ENCODE results near the gene RANBP1. TPM values are rescaled to one million over a fixed set of nuclear protein-coding genes. Genes with fewer than 3 reads are reported as not detected.

Gene RANBP1
- total and polyA plus RNA-seq, 7 donors, result 32.2 to 161 (median 52.1) TPM

DNA sequence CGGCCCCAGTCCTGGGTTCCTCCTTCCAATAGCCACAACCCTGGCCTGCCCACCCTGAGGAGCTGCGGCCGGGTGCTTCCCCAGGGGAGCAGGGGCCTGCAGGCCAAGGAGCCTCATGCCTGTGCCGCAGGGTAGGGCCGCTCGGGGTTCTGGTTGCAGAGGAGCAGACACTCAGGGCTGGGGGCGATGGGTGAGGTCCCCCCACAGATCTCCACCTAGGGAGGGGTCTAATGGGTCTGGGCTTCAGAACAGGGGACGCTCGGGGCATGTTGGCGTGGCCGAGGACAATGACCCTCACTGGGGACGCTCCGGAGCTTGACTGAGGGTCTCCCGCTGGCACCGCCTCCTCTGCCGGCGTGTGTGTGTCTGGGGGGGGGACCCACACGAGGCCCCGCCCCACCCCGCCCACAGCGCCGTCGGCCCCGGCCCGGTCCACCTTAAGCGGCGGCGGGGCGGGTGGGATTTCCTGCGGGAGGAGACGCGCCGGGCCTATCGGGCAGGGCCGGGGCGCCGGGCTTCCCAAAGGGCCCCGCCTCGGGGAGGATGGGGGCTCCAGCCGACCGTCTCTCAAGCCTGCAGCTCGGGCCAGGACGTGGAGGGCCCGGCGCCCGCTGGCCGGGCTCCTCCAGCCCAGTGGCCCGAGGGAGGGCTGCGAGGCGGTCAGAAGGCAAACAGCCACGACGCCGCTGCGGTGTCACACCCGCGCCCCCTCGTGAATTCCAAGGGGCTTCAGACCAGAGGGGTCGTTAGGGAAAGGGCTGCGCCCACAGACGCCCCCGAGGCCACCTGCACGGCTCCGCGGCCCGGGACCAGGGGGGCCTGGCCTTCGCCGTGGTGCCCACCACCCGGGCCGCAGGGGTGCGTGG lies 15.1 kb downstream of the RANBP1 start:
- intact Hi-C loops (cut with DNase I), result no loop called here
- no peaks in the 10 kb centered on the region for H3K9me3 ChIP-seq
- peak overlapping the region; percentile 96 for H3K4me3 ChIP-seq
- TF ChIP-seq, protein P1, sequence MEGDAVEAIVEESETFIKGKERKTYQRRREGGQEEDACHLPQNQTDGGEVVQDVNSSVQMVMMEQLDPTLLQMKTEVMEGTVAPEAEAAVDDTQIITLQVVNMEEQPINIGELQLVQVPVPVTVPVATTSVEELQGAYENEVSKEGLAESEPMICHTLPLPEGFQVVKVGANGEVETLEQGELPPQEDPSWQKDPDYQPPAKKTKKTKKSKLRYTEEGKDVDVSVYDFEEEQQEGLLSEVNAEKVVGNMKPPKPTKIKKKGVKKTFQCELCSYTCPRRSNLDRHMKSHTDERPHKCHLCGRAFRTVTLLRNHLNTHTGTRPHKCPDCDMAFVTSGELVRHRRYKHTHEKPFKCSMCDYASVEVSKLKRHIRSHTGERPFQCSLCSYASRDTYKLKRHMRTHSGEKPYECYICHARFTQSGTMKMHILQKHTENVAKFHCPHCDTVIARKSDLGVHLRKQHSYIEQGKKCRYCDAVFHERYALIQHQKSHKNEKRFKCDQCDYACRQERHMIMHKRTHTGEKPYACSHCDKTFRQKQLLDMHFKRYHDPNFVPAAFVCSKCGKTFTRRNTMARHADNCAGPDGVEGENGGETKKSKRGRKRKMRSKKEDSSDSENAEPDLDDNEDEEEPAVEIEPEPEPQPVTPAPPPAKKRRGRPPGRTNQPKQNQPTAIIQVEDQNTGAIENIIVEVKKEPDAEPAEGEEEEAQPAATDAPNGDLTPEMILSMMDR (IDR thresholded peaks at IDR 0.05), result no peak
- DNase-seq (peak; percentile 92), ATAC-seq (peak; percentile 79 to 91 (median 86))
- peaks cover 32% of the 10 kb centered on the region for H3K4me1 ChIP-seq
- H3K27ac ChIP-seq, result peak overlapping the region; percentile 78
- no peaks in the 10 kb centered on the region for H3K27me3 ChIP-seq (ENCODE audit: insufficient read depth in 3 of 3, low read length in 2 of 3)
- peaks cover 0 to 22% of the 10 kb centered on the region in 2 donors for H3K36me3 ChIP-seq (ENCODE audit: insufficient read depth in 1 of 2, low read depth in 1 of 2)
- WGBS, 3 donors, result 4% methylated on average over 33 to 70 of the region's 70 CpGs

DNA sequence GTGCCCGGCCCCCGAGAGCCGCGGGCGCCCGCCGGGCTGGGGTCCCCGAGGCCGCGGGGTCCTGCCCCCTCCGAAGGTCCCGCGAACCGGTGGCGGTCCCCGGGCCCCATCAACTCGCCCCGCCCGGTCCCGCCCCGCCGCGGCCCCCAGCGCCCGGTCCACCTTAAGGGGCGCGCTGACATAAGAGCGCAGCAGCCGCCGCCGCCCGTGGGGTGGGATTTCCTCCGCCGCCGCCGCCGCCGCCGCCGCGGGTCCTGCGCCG lies 15.6 kb downstream of the RANBP1 start, which contains the start of gene ZDHHC8:
TSS of gene ZDHHC8 (plus strand) at position 208 of the 262 bp plus-strand sequence. CDS start 144 bp downstream, outside the sequence.
- TF ChIP-seq, protein P1 (IDR thresholded peaks at IDR 0.05), result no peak
- DNase-seq (peak in 1 of 2 donors; percentile 61), ATAC-seq (peak; percentile 49 to 61 (median 58))
- Histone ChIP-seq H3K36me3 (ENCODE audit: insufficient read depth in 1 of 2, low read depth in 1 of 2) (peaks cover 0 to 17% of the 10 kb centered on the region in 2 donors), H3K9me3 (no peaks in the 10 kb centered on the region), H3K27me3 (ENCODE audit: insufficient read depth in 3 of 3, low read length in 2 of 3) (no peaks in the 10 kb centered on the region), H3K4me1 (peaks cover 38% of the 10 kb centered on the region), H3K27ac (peak within 1 kb of the TSS; percentile 80), H3K4me3 (peak within 1 kb of the TSS; percentile 96)
- WGBS, 3 donors, result 0% methylated on average over 6 to 43 of the region's 43 CpGs
- intact Hi-C loops (cut with DNase I), result no loop called here

DNA sequence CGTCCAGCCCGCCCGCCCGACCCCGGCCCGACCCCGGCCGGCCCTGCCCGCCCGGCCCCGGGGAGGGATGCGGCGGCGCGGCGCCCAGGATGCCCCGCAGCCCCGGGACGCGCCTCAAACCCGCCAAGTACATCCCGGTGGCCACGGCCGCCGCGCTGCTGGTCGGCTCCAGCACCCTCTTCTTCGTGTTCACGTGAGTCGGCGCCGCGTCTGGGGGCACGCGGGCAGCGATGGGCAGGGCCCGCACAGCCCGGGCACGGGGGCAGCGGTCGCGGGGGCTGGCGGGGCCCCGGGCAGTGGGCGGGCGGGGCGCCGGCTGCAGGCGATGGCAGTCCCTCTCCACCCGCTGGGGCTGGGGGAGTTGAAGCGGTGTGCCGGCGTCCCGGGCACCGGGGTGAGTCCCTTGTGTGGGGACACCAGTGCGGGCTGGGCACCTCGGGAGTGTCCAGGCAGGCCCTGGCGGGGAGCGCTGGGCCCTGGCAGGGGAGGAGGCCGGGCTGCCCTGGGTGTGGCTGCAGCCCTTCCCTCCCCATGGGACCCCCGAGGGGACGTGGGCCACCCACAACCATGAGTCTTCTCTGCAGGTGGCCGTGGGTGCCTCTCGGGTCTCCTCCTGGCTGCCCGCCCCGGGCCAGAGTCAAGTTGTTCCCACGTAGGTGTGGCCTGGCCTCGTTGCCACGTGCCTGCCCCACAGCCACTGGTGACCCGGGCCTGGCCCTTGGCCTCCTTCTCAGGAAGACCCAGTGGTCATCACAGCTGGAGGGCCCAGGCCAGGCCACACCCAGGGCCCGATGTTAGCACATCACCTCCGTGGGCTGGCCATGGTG lies 16.2 kb downstream of the RANBP1 start:
- H3K4me1 ChIP-seq, result peaks cover 43% of the 10 kb centered on the region
- TF ChIP-seq, protein P1 (IDR thresholded peaks at IDR 0.05), result no peak
- no peaks in the 10 kb centered on the region for H3K27me3 ChIP-seq (ENCODE audit: insufficient read depth in 3 of 3, low read length in 2 of 3)
- H3K9me3 ChIP-seq, result no peaks in the 10 kb centered on the region
- intact Hi-C loops (cut with DNase I), result no loop called here
- peak overlapping the region; percentile 80 for H3K27ac ChIP-seq
- H3K4me3 ChIP-seq, result peak overlapping the region; percentile 96
- WGBS, 3 donors, result 0 to 1% (median 0%) methylated on average over 20 to 72 of the region's 72 CpGs
- ATAC-seq (peak in 2 of 4 donors; percentile 17 to 21), DNase-seq (peak; percentile 64 to 81)
- H3K36me3 ChIP-seq (ENCODE audit: insufficient read depth in 1 of 2, low read depth in 1 of 2), result peaks cover 0 to 11% of the 10 kb centered on the region in 2 donors

DNA sequence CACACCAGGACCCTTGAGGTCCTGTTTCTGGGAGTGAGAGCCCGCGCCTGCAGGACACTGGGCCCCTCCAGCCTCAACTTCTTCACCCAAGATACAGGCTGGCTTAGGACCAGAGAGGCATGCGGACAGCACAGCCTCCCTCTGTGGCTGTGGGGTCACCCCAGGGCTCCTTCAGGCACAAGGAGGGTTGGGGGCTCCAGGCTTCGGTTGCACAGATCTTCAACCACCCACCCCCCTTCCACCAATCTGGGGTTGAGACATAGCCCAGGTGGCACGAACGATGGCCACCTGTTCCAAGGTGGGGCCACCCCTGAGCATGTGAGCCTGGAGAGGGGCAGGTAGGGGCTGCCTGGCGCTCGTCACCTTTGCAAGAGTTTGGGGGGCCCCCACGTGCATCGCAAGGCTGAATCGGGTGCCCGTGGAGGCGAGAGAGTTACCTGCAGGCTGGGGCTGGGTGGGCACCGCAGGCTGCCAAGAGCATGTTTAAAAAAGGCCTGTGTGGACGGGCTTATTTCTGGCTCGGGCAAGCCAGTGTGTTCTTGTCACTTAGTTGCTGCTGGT lies 16.9 kb downstream of the RANBP1 start:
- no peak for DNase-seq
- no peak for ATAC-seq
- H3K9me3 ChIP-seq, result no peaks in the 10 kb centered on the region
- TF ChIP-seq, protein P1 (IDR thresholded peaks at IDR 0.05), result no peak
- no peaks in the 10 kb centered on the region for H3K27me3 ChIP-seq (ENCODE audit: insufficient read depth in 3 of 3, low read length in 2 of 3)
- peak overlapping the region; percentile 96 for H3K4me3 ChIP-seq
- 37 to 45% (median 38%) methylated on average over 16 of the region's 16 CpGs for WGBS, 3 donors
- intact Hi-C loops (cut with DNase I), result no loop called here
- peaks cover 0 to 4% of the 10 kb centered on the region in 2 donors for H3K36me3 ChIP-seq (ENCODE audit: insufficient read depth in 1 of 2, low read depth in 1 of 2)
- H3K4me1 ChIP-seq, result peaks cover 50% of the 10 kb centered on the region
- H3K27ac ChIP-seq, result peak overlapping the region; percentile 80

Measured in psoas muscle (tissue), 8 donors.